Lung (tissue), 12 donors: Measurements from ENCODE around the gene STN1. TPM values are rescaled to one million over a fixed set of nuclear protein-coding genes. Genes with fewer than 3 reads are reported as not detected.

Experiments used
- ATAC-seq: fragments of 200-7000 bp; cut with Tn5 transposase; one replicate; pipeline ENCODE4 v1.9.1; 2020; ENCODE audit warnings: moderate number of reproducible peaks; ENCODE audit not compliant: insufficient read depth, low FRiP score
- DNase-seq, 3 donors: peaks; one replicate each; pipeline ENCODE4 v3.0.0-alpha.2; 2013 to 2017
- H3K27ac ChIP-seq, 2 donors: one replicate each; pipeline ENCODE4 v1.5.1; 2013; ENCODE audit warnings: mild to moderate bottlenecking in 2 of 2, moderate library complexity in 2 of 2, control low read depth in 1 of 2, inconsistent platforms in 1 of 2, low read depth in 1 of 2, low read length in 1 of 2
- H3K27me3 ChIP-seq, 3 donors: one replicate each; pipeline ENCODE4 v1.5.1; 2013; ENCODE audit warnings: low read length in 2 of 3; ENCODE audit not compliant: control insufficient read depth in 3 of 3, insufficient read depth in 3 of 3
- H3K36me3 ChIP-seq, 4 donors: one replicate each; pipeline ENCODE4 v1.5.1; 2013; ENCODE audit warnings: low read length in 4 of 4, mild to moderate bottlenecking in 1 of 4, moderate library complexity in 1 of 4; ENCODE audit not compliant: control insufficient read depth in 4 of 4, insufficient read depth in 4 of 4
- H3K4me1 ChIP-seq, 5 donors: one replicate each; pipeline ENCODE4 v1.5.1; 2013; ENCODE audit warnings: low read length in 5 of 5, mild to moderate bottlenecking in 2 of 5, moderate library complexity in 1 of 5; ENCODE audit not compliant: control insufficient read depth in 5 of 5, insufficient read depth in 5 of 5
- H3K4me3 ChIP-seq: one replicate; pipeline ENCODE4 v1.5.1; 2013; ENCODE audit warnings: mild to moderate bottlenecking, control low read depth, moderate library complexity
- H3K9ac ChIP-seq, 2 donors: one replicate each; pipeline ENCODE4 v1.5.1; 2013; ENCODE audit warnings: low read length in 2 of 2, control low read depth in 1 of 2; ENCODE audit not compliant: insufficient read depth in 1 of 2
- H3K9me3 ChIP-seq, 4 donors: one replicate each; pipeline ENCODE4 v1.5.1; 2013; ENCODE audit warnings: low read length in 3 of 4, mild to moderate bottlenecking in 1 of 4, moderate library complexity in 1 of 4; ENCODE audit not compliant: control insufficient read depth in 4 of 4, insufficient read depth in 3 of 4
- WGBS, 2 donors: extraction: QIAGEN DNeasy Blood & Tissue Kit; methylation state at CpG; one replicate each; pipeline ENCODE4 v1.1.7; 2013; 5-methylcytosine and 5-hydroxymethylcytosine counted together
- polyA plus RNA-seq, 2 donors: library from polyadenylated mRNA; stranded (reverse); fragments of 200-250 nt; gene quantifications; one replicate each; pipeline ENCODE4 v1.2.1, GENCODE V29; 2013
- total RNA-seq, 2 donors: library from RNA; depleted of rRNA in 1 of 2; stranded (reverse); fragments of >200 nt in 1 of 2; gene quantifications; one replicate each; pipeline ENCODE4 v1.2.1, GENCODE V29; 2014 to 2021
- TF ChIP-seq, protein P1 (sequence below): IDR thresholded peaks from 2 replicates; pipeline ENCODE4 v1.5.1; 2012; ENCODE audit warnings: mild to moderate bottlenecking; ENCODE audit errors: control extremely low read depth, extremely low read depth
- donor health status: control.
- donor health status: control.
- donor health status: Bipolar disorder and iron deficiency.
- donor health status: healthy.
- donor health status: DM: yes; HTN: yes; CAD: no.

STN1 gene
- total and polyA plus RNA-seq, 4 donors: 26.5 to 43.8 (median 39.1) TPM

DNA sequence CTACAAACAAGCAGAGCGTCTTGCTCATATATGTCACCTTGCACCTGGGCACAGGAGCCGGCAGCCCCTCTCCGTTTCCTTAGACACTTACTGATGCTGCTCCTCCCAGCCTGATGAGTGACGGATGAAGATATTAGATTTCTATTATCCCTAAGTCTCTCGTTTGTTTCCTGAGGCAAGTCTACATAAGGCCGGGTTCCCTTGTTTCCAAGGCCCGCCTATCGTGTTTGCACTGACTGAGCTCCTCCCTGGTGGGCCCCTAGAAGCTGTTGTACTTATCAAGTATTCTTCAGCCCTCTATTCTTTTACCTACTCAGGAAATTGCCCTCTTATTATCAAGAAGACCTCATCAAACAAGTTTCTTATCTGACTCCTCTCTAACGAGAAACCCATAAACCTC, 81.1 kb downstream of the STN1 start:
- peaks cover 33 to 55% (median 46%) of the 10 kb centered on the region in 5 donors for H3K4me1 ChIP-seq
- peaks cover 0 to 3% (median 0%) of the 10 kb centered on the region in 4 donors for H3K36me3 ChIP-seq
- ATAC-seq (no peak), DNase-seq (no peak)
- H3K4me3 ChIP-seq: no peak overlapping the region
- H3K27ac ChIP-seq: no peak overlapping the region
- WGBS, 2 donors: 68 to 80% methylated on average over 9 of the region's 9 CpGs
- no peak overlapping the region for H3K9ac ChIP-seq
- TF ChIP-seq, protein P1, sequence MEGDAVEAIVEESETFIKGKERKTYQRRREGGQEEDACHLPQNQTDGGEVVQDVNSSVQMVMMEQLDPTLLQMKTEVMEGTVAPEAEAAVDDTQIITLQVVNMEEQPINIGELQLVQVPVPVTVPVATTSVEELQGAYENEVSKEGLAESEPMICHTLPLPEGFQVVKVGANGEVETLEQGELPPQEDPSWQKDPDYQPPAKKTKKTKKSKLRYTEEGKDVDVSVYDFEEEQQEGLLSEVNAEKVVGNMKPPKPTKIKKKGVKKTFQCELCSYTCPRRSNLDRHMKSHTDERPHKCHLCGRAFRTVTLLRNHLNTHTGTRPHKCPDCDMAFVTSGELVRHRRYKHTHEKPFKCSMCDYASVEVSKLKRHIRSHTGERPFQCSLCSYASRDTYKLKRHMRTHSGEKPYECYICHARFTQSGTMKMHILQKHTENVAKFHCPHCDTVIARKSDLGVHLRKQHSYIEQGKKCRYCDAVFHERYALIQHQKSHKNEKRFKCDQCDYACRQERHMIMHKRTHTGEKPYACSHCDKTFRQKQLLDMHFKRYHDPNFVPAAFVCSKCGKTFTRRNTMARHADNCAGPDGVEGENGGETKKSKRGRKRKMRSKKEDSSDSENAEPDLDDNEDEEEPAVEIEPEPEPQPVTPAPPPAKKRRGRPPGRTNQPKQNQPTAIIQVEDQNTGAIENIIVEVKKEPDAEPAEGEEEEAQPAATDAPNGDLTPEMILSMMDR: no peak
- no peaks in the 10 kb centered on the region for H3K9me3 ChIP-seq
- no peaks in the 10 kb centered on the region for H3K27me3 ChIP-seq

DNA sequence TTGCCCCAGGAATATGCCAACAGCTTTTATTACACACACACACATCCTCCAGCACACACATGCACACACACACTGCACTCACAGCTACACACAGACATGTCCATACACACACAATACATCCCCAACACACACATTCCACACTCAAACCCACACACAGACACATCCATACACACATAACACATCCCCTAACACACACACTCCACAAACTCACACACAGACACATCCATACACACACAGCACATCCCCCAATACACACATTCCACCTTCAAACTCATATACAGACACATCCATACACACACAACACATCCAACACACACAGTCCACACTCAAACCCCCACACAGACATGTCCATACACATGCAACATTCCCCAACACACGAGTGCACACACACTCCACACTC, 81.7 kb downstream of the STN1 start:
- H3K4me3 ChIP-seq: no peak overlapping the region
- no peaks in the 10 kb centered on the region for H3K27me3 ChIP-seq
- peaks cover 33 to 55% (median 46%) of the 10 kb centered on the region in 5 donors for H3K4me1 ChIP-seq
- peaks cover 0 to 3% (median 0%) of the 10 kb centered on the region in 4 donors for H3K36me3 ChIP-seq
- 66 to 80% methylated on average over 1 of the region's 1 CpG for WGBS, 2 donors
- ATAC-seq: no peak
- no peaks in the 10 kb centered on the region for H3K9me3 ChIP-seq
- no peak overlapping the region for H3K27ac ChIP-seq
- no peak overlapping the region for H3K9ac ChIP-seq
- no peak for DNase-seq
- TF ChIP-seq, protein P1: no peak

- H3K4me3 ChIP-seq: no peak overlapping the region
- peaks cover 0 to 3% (median 0%) of the 10 kb centered on the region in 4 donors for H3K36me3 ChIP-seq
- DNase-seq: peak; percentile 77 to 89 (median 77)
- ATAC-seq: no peak
- H3K9me3 ChIP-seq: no peaks in the 10 kb centered on the region
- WGBS, 2 donors: 51 to 72% methylated on average over 20 of the region's 20 CpGs
- H3K4me1 ChIP-seq: peaks cover 27 to 49% (median 41%) of the 10 kb centered on the region in 5 donors
- TF ChIP-seq, protein P1: no peak
- H3K9ac ChIP-seq: no peak overlapping the region
- H3K27ac ChIP-seq: peak overlapping the region in 1 of 2 donors; percentile 38
- H3K27me3 ChIP-seq: no peaks in the 10 kb centered on the region
These were observed 82.6 kb downstream of the STN1 start for GRCh38 chr10:103835096-103836050.
